HL-60 (cell line): Measurements from ENCODE around the gene RASL10A.

Experiments used
- DNase-seq, 2 experiments: peaks; one replicate each; pipeline ENCODE4 v3.0.0-alpha.2; 2010 to 2020; ENCODE audit warnings: low read depth in 1 of 2, low spot score in 1 of 2
- H3K27ac ChIP-seq: fragments of 250-450 bp; sonication (Bioruptor Pico); replicated peaks from 2 replicates; pipeline ENCODE4 v1.5.1; 2020; ENCODE audit warnings: mild to moderate bottlenecking, moderate library complexity
- H3K27me3 ChIP-seq: fragments of 250-450 bp; sonication (Bioruptor Pico); 2 replicates; pipeline ENCODE4 v1.5.1; 2021; ENCODE audit warnings: mild to moderate bottlenecking, moderate library complexity; ENCODE audit not compliant: insufficient read depth, poor library complexity, severe bottlenecking
- H3K4me3 ChIP-seq: replicated peaks from 2 replicates; pipeline ENCODE4 v1.5.1; 2011; ENCODE audit warnings: mild to moderate bottlenecking, control low read depth, low read length; ENCODE audit not compliant: insufficient read depth
- GABPA ChIP-seq: IDR thresholded peaks from 2 replicates; pipeline ENCODE4 v1.6.1; 2012; ENCODE audit warnings: low read depth
- POLR2AphosphoS5 ChIP-seq: IDR thresholded peaks from 2 replicates; pipeline ENCODE4 v1.6.1; 2012; ENCODE audit warnings: low read depth
- SPI1 ChIP-seq: IDR thresholded peaks from 2 replicates; pipeline ENCODE4 v1.6.1; 2012; ENCODE audit warnings: low read depth, mild to moderate bottlenecking, borderline replicate concordance
- TF ChIP-seq, protein P1 (sequence below): IDR thresholded peaks from one replicate; pipeline ENCODE4 v1.5.1; 2011; ENCODE audit warnings: low read length, control low read depth, inconsistent platforms; ENCODE audit not compliant: insufficient read depth
- TF ChIP-seq, protein P2 (sequence below): IDR thresholded peaks from 2 replicates; pipeline ENCODE4 v1.6.1; 2012; ENCODE audit warnings: low read depth; ENCODE audit not compliant: insufficient replicate concordance

RASL10A gene

DNA sequence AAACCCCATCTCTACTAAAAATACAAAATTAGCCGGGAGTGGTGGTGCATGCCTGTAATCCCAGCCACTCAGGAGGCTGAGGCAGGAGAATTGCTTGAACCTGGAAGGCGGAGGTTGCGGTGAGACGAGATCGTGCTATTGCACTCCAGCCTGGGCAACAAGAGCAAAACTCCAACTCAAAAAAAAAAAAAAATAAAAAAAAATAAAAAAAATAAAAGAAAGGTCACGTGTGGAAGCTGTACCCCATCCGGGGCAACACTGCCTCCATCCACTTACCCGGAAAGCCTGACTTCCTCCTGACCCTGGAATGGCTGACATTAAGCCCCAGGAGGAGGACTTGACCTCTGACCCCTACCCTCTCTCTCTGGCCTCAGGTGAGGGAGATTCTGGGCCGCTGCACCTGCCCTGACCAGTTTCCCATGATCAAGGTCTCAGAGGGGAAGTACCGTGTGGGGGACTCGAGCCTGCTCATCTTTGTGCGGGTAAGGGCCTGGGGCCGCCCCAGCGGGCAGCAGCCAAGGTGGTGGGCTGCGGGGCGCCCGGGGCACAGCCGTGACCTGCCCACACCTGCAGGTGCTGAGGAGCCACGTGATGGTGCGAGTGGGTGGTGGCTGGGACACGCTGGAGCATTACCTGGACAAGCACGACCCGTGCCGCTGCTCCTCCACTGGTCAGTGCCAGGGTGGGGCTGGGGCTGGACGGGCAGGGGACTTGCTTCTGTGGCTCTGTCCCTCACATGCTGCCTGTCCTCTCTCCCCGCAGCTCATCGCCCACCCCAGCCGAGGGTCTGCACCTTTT, 5.2 kb downstream of the RASL10A start:
- no peak overlapping the region for H3K27ac ChIP-seq
- DNase-seq: no peak
- no peak overlapping the region for H3K4me3 ChIP-seq
- TF ChIP-seq GABPA (no peak), SPI1 (no peak), POLR2AphosphoS5 (no peak)
- TF ChIP-seq, protein P1, sequence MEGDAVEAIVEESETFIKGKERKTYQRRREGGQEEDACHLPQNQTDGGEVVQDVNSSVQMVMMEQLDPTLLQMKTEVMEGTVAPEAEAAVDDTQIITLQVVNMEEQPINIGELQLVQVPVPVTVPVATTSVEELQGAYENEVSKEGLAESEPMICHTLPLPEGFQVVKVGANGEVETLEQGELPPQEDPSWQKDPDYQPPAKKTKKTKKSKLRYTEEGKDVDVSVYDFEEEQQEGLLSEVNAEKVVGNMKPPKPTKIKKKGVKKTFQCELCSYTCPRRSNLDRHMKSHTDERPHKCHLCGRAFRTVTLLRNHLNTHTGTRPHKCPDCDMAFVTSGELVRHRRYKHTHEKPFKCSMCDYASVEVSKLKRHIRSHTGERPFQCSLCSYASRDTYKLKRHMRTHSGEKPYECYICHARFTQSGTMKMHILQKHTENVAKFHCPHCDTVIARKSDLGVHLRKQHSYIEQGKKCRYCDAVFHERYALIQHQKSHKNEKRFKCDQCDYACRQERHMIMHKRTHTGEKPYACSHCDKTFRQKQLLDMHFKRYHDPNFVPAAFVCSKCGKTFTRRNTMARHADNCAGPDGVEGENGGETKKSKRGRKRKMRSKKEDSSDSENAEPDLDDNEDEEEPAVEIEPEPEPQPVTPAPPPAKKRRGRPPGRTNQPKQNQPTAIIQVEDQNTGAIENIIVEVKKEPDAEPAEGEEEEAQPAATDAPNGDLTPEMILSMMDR: no peak
- TF ChIP-seq, protein P2, sequence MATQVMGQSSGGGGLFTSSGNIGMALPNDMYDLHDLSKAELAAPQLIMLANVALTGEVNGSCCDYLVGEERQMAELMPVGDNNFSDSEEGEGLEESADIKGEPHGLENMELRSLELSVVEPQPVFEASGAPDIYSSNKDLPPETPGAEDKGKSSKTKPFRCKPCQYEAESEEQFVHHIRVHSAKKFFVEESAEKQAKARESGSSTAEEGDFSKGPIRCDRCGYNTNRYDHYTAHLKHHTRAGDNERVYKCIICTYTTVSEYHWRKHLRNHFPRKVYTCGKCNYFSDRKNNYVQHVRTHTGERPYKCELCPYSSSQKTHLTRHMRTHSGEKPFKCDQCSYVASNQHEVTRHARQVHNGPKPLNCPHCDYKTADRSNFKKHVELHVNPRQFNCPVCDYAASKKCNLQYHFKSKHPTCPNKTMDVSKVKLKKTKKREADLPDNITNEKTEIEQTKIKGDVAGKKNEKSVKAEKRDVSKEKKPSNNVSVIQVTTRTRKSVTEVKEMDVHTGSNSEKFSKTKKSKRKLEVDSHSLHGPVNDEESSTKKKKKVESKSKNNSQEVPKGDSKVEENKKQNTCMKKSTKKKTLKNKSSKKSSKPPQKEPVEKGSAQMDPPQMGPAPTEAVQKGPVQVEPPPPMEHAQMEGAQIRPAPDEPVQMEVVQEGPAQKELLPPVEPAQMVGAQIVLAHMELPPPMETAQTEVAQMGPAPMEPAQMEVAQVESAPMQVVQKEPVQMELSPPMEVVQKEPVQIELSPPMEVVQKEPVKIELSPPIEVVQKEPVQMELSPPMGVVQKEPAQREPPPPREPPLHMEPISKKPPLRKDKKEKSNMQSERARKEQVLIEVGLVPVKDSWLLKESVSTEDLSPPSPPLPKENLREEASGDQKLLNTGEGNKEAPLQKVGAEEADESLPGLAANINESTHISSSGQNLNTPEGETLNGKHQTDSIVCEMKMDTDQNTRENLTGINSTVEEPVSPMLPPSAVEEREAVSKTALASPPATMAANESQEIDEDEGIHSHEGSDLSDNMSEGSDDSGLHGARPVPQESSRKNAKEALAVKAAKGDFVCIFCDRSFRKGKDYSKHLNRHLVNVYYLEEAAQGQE: no peak
- H3K27me3 ChIP-seq: peaks cover 45% of the 10 kb centered on the region

- TF ChIP-seq GABPA: no peak
- TF ChIP-seq, protein P2: no peak
- TF ChIP-seq, protein P1: no peak
- TF ChIP-seq SPI1: no peak
- TF ChIP-seq POLR2AphosphoS5: no peak
- Histone ChIP-seq H3K27me3 (peaks cover 40% of the 10 kb centered on the region), H3K27ac (no peak overlapping the region), H3K4me3 (no peak overlapping the region)
- no peak for DNase-seq
Measured at GRCh38 chr22:29309332-29310064, 6.0 kb downstream of the RASL10A start.

- TF ChIP-seq POLR2AphosphoS5 (no peak), GABPA (no peak), SPI1 (no peak)
- TF ChIP-seq, protein P1: no peak
- TF ChIP-seq, protein P2: no peak
- Histone ChIP-seq H3K27ac (no peak overlapping the region), H3K4me3 (no peak overlapping the region), H3K27me3 (peaks cover 33% of the 10 kb centered on the region)
- DNase-seq: no peak
Measured at GRCh38 chr22:29308791-29309262, 6.7 kb downstream of the RASL10A start.
